HCT116 (cell line): ENCODE results near the gene DPP9. TPM values are rescaled to one million over a fixed set of nuclear protein-coding genes. Genes with fewer than 3 reads are reported as not detected.
A peak's percentile ranks its signal among the peaks of the same experiment; 100 is the strongest.

Experiments used
- ATAC-seq: fragments of 200-7000 bp; cut with Tn5 transposase; 2 replicates; pipeline ENCODE4 v1.9.1; 2020; ENCODE audit warnings: mild to moderate bottlenecking, moderate library complexity
- BruUV-seq: library from RNA; stranded (reverse); fragments of 400-500 nt; replicated peaks from 2 replicates; lab custom pipeline; 2021; lab: Mats Ljungman, UMichigan
- CTCF ChIA-PET: fragments of 300-600 bp; sonication (Branson Sonifier 250); formaldehyde crosslinking; loops from one replicate; lab custom pipeline; 2021; ENCODE audit warnings: antibody characterized with exemption; lab: Charles Lee
- POLR2A ChIA-PET: fragments of 300-600, 350-600 bp; sonication (Branson Sonifier 250); formaldehyde crosslinking; loops from one replicate; lab custom pipeline; 2021; ENCODE audit warnings: antibody characterized with exemption; lab: Charles Lee
- RAD21 ChIA-PET, 2 experiments: fragments of 300-600 bp; sonication (Branson Sonifier 250); formaldehyde crosslinking; loops; one replicate each; lab custom pipeline; 2023; ENCODE audit warnings: low total read pairs in 2 of 2; ENCODE audit not compliant: uncharacterized antibody in 2 of 2, unreplicated experiment in 2 of 2, low non-redundant PET in 1 of 2; lab: Charles Lee
- DNase-seq: peaks from one replicate; pipeline ENCODE4 v3.0.0-alpha.2; 2010; ENCODE audit warnings: low read depth, low spot score
- H2AFZ ChIP-seq: fragments of 200-600 bp; shearing (Covaris generic), sonication (generic); 2 replicates; pipeline ENCODE4 v1.6.1; 2017; ENCODE audit warnings: low read depth, mixed run types, mixed read lengths, antibody characterized with exemption, low read length; ENCODE audit not compliant: poor library complexity, severe bottlenecking
- H3K27ac ChIP-seq: 2 replicates; pipeline ENCODE4 v1.5.1; 2012; ENCODE audit warnings: low read depth, low read length
- H3K27me3 ChIP-seq: fragments of 200-600 bp; sonication (generic); 2 replicates; pipeline ENCODE4 v1.6.1; 2016; ENCODE audit warnings: mixed run types, low read length, mixed read lengths; ENCODE audit not compliant: insufficient read depth
- H3K36me3 ChIP-seq, 2 experiments: fragments of 200-500 bp in 1 of 2; fragments of 200-600 bp in 1 of 2; sonication (Bioruptor generic) in 1 of 2; sonication (generic) in 1 of 2; 2 replicates each; pipeline versions ENCODE4 v1.5.1 to v1.6.1; 2014 to 2016; ENCODE audit warnings: low read length in 2 of 2, inconsistent platforms in 1 of 2, mixed read lengths in 1 of 2, mixed run types in 1 of 2; ENCODE audit not compliant: insufficient read depth in 2 of 2, control insufficient read depth in 1 of 2
- H3K4me1 ChIP-seq, 2 experiments: fragments of 200-600 bp in 1 of 2; sonication (generic) in 1 of 2; 2 replicates each; pipeline versions ENCODE4 v1.5.1 to v1.6.1; 2012 to 2017; ENCODE audit warnings: low read length in 2 of 2, inconsistent platforms in 1 of 2, mild to moderate bottlenecking in 1 of 2, mixed read lengths in 1 of 2, mixed run types in 1 of 2, moderate library complexity in 1 of 2; ENCODE audit not compliant: insufficient read depth in 2 of 2, control insufficient read depth in 1 of 2
- H3K4me2 ChIP-seq: fragments of 200-600 bp; sonication (generic); 2 replicates; pipeline ENCODE4 v1.6.1; 2017; ENCODE audit warnings: mixed run types, low read length, mixed read lengths
- H3K4me3 ChIP-seq, 2 experiments: fragments of 200-600 bp in 1 of 2; sonication (generic) in 1 of 2; replicated peaks in 1 of 2; 2 replicates each; pipeline ENCODE4 v1.5.1; 2011 to 2016; ENCODE audit warnings: low read length in 2 of 2, control low read depth in 1 of 2, low read depth in 1 of 2, mild to moderate bottlenecking in 1 of 2, mixed read lengths in 1 of 2, mixed run types in 1 of 2
- H3K79me2 ChIP-seq: fragments of 200-600 bp; sonication (generic); 2 replicates; pipeline ENCODE4 v1.6.1; 2017; ENCODE audit warnings: mild to moderate bottlenecking, mixed run types, low read length, moderate library complexity, mixed read lengths; ENCODE audit not compliant: insufficient read depth
- H3K9ac ChIP-seq: fragments of 200-600 bp; sonication (generic); 2 replicates; pipeline ENCODE4 v1.6.1; 2016; ENCODE audit warnings: low read length, mixed read lengths
- H3K9me2 ChIP-seq: fragments of 200-600 bp; sonication (generic), shearing (Covaris generic); 2 replicates; pipeline ENCODE4 v1.6.1; 2017; ENCODE audit warnings: mixed run types, mild to moderate bottlenecking, moderate library complexity; ENCODE audit not compliant: insufficient read depth
- H3K9me3 ChIP-seq, 2 experiments: fragments of 200-500 bp in 1 of 2; fragments of 200-600 bp in 1 of 2; sonication (Bioruptor generic) in 1 of 2; sonication (generic) in 1 of 2; 2 replicates each; pipeline ENCODE4 v1.6.1; 2014 to 2017; ENCODE audit warnings: low read length in 2 of 2, mixed read lengths in 2 of 2, inconsistent platforms in 1 of 2, low read depth in 1 of 2, mild to moderate bottlenecking in 1 of 2, mixed run types in 1 of 2, moderate library complexity in 1 of 2; ENCODE audit not compliant: control insufficient read depth in 1 of 2, insufficient read depth in 1 of 2
- H4K20me1 ChIP-seq: fragments of 200-600 bp; sonication (generic), shearing (Covaris generic); 2 replicates; pipeline ENCODE4 v1.6.1; 2017; ENCODE audit warnings: mixed run types, mild to moderate bottlenecking, moderate library complexity; ENCODE audit not compliant: insufficient read depth
- CTCF ChIP-seq, 3 experiments: fragments of 200-600 bp in 1 of 3; sonication (generic) in 1 of 3; IDR thresholded peaks in 2 of 3; conservative IDR thresholded peaks in 1 of 3; 2 replicates each; pipeline ENCODE4 v1.5.1; 2012 to 2017; ENCODE audit warnings: low read depth in 2 of 3, low read length in 2 of 3, antibody characterized with exemption in 1 of 3, borderline replicate concordance in 1 of 3, control low read depth in 1 of 3, mild to moderate bottlenecking in 1 of 3, mixed read lengths in 1 of 3, mixed run types in 1 of 3, moderate library complexity in 1 of 3; ENCODE audit not compliant: insufficient read depth in 1 of 3
- EZH2phosphoT487 ChIP-seq: fragments of 200-600 bp; IDR thresholded peaks from 2 replicates; pipeline ENCODE4 v1.6.1; 2018; ENCODE audit warnings: antibody characterized with exemption, borderline replicate concordance
- POLR2AphosphoS5 ChIP-seq: IDR thresholded peaks from 2 replicates; pipeline ENCODE4 v1.6.1; 2011; ENCODE audit warnings: mild to moderate bottlenecking, low read depth, low read length, moderate library complexity
- REST ChIP-seq: IDR thresholded peaks from 2 replicates; pipeline ENCODE4 v1.6.1; 2012; ENCODE audit warnings: low read depth
- intact Hi-C: fragments of 100-400 bp; cut with micrococcal nuclease; formaldehyde crosslinking; loops from 2 replicates; pipeline ENCODE4 v1.10.0; 2022
- total RNA-seq: library from RNA; stranded (reverse); gene quantifications from one replicate; pipeline ENCODE4 v1.2.1, GENCODE V29; 2021; ENCODE audit not compliant: unreplicated experiment

The DPP9 gene
- total RNA-seq, 1 experiment from 2014 or later: 67.6 TPM

GRCh38 chr19:4730740-4731171, 7.1 kb upstream of the DPP9 start:
- ChIA-PET POLR2A (no interaction called here), RAD21 (no interaction called here), CTCF (interaction anchor here (1.0 to 2.0 kb wide), 2 partner anchors 60 to 74 kb away, joined by 4 to 11 read pairs; partner anchors contain the start of gene FEM1A)
- intact Hi-C loops: loop anchor here (5.0 kb wide), 1 partner anchor 302 kb away; no protein-coding TSS in a partner anchor
- Histone ChIP-seq H2AFZ (no peak overlapping the region), H3K79me2 (no peaks in the 10 kb centered on the region), H3K9ac (no peak overlapping the region), H4K20me1 (no peaks in the 10 kb centered on the region), H3K4me1 (peaks cover 10 to 20% of the 10 kb centered on the region in 2 experiments), H3K4me3 (no peak overlapping the region), H3K27me3 (no peaks in the 10 kb centered on the region), H3K36me3 (no peaks in the 10 kb centered on the region), H3K9me3 (no peaks in the 10 kb centered on the region), H3K4me2 (no peak overlapping the region), H3K9me2 (no peaks in the 10 kb centered on the region), H3K27ac (no peak overlapping the region)
- TF ChIP-seq POLR2AphosphoS5 (no peak), REST (no peak), CTCF (IDR thresholded peaks at IDR 0.05 in 2 of 3, conservative IDR thresholded peaks at IDR 0.05 in 1 of 3; ENCODE audit: borderline replicate concordance in 1 of 3, insufficient read depth in 1 of 3, low read depth in 2 of 3, low read length in 2 of 3) (peak; percentile 31 to 72 (median 68); a peak in 5 of 6 replicates), EZH2phosphoT487 (no peak)
- BruUV-seq: no TSS peak
- DNase-seq: peak; percentile 13
- peak; percentile 48 for ATAC-seq
